ENCODE results near the gene GPC2.

DNA sequence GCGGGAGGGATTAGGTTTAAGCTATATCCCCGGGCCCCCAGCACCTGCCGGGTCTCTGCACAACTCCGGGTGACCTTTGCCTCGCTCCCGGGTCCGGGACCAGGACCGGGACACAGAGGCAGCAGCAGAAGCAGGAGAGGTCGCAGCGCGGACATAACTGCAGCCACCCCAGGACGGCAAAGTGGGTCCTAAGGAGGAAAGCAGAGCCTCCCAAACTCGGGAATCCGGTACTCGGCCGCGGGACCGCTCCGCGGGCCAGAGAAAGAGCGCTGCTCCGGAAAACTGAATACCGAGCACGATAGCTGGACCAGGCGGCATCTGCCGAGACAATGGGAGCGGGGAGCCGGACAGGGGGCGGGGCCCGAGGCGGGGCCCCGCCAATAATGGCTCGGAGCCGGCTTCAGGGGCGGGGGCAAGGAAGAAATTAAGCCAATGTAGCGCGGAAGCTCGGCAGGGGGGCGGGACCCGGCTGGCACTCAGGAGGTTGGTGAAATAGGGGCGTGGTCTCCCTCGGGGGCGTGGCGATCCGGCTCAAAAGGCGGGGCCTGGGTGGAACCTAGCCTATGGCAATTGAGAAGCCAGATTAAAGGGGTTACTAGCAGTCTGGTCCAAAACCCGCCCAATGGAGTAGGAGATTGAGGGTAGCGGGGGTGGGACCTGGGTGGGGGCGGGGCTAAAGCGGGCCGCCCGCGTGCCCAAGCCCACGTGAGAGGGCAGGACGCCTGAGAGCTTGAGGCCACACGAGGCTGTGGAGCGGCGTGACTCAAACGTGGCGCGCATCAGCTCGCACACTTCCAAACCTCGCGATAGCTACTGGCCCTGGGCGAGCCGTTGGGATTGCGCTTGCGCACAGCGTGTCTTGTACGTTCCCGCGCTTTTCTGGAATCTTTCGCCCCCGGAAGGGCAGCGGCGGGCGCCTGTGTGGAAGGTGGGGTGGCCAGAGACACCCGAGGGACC, at the start of gene GPC2, which contains the start of gene STAG3:
- TF ChIP-seq, protein P1, sequence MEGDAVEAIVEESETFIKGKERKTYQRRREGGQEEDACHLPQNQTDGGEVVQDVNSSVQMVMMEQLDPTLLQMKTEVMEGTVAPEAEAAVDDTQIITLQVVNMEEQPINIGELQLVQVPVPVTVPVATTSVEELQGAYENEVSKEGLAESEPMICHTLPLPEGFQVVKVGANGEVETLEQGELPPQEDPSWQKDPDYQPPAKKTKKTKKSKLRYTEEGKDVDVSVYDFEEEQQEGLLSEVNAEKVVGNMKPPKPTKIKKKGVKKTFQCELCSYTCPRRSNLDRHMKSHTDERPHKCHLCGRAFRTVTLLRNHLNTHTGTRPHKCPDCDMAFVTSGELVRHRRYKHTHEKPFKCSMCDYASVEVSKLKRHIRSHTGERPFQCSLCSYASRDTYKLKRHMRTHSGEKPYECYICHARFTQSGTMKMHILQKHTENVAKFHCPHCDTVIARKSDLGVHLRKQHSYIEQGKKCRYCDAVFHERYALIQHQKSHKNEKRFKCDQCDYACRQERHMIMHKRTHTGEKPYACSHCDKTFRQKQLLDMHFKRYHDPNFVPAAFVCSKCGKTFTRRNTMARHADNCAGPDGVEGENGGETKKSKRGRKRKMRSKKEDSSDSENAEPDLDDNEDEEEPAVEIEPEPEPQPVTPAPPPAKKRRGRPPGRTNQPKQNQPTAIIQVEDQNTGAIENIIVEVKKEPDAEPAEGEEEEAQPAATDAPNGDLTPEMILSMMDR (IDR thresholded peaks at IDR 0.05), result no peak
- no peak for TF ChIP-seq POLR2A (IDR thresholded peaks at IDR 0.05)
- TF ChIP-seq EP300 (IDR thresholded peaks at IDR 0.05), result no peak
